ENCODE measurements around the gene TCEANC2. TPM values are rescaled to one million over a fixed set of nuclear protein-coding genes. Genes with fewer than 3 reads are reported as not detected.

Gene TCEANC2
- polyA plus RNA-seq, 1 of the 3 experiments (the other 2 are of a cell fraction): 4.7 TPM

DNA sequence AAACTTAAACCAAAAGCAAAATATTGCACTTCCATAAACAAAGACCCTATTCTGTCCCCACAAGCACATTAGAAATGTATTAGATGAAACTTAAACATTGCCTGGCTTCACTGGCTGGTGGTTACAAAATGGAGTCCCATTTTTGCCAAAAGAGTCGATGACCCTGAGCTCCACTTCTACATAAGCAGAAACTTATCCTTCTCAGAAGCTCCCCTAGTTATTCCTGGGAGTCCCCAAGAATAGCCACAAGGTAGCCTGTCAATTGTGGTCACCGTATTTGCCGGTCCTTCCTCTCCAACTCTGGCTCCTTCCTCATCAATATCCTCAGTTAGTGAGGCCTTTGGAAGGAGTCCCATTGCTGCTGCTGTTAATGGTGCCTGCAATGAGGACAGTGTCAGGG is 62.1 kb downstream of the TCEANC2 start:
- CTCF ChIA-PET: interaction anchor here (1.2 to 1.6 kb wide), 3 partner anchors 10 to 374 kb away, joined by 4 to 6 read pairs (median 6); no protein-coding TSS in a partner anchor
- POLR2A ChIA-PET: no interaction called here
- H2AFZ ChIP-seq (ENCODE audit: low read depth): no peak overlapping the region

More for the DNA sequence above, 62.1 kb downstream of the TCEANC2 start:
- no peak overlapping the region for H3K4me2 ChIP-seq
- no peaks in the 10 kb centered on the region for H4K20me1 ChIP-seq (ENCODE audit: insufficient read depth)
- H3K4me1 ChIP-seq (ENCODE audit: control insufficient read depth in 1 of 2, insufficient read depth in 2 of 2, low read depth in 1 of 2, low read length in 1 of 2): no peaks in the 10 kb centered on the region
- H3K36me3 ChIP-seq (replicated peaks in 1 of 2; ENCODE audit: control insufficient read depth in 1 of 2, insufficient read depth in 2 of 2, low read length in 1 of 2): no peaks in the 10 kb centered on the region
- DNase-seq: no peak
- WGBS (ENCODE audit: low lambda C conversion rate): 94% methylated on average over 2 of the region's 3 CpGs
- peaks cover 4% of the 10 kb centered on the region for H3F3A ChIP-seq (replicated peaks; ENCODE audit: insufficient read depth)
- H3K9ac ChIP-seq: no peak overlapping the region
- no peak for TF ChIP-seq JUND (IDR thresholded peaks at IDR 0.05)
- no peak for TF ChIP-seq NRF1 (IDR thresholded peaks at IDR 0.05; ENCODE audit: low read depth, low read length)
- TF ChIP-seq, protein P1, sequence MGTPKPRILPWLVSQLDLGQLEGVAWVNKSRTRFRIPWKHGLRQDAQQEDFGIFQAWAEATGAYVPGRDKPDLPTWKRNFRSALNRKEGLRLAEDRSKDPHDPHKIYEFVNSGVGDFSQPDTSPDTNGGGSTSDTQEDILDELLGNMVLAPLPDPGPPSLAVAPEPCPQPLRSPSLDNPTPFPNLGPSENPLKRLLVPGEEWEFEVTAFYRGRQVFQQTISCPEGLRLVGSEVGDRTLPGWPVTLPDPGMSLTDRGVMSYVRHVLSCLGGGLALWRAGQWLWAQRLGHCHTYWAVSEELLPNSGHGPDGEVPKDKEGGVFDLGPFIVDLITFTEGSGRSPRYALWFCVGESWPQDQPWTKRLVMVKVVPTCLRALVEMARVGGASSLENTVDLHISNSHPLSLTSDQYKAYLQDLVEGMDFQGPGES (IDR thresholded peaks at IDR 0.05; ENCODE audit: low read depth, low read length): no peak
- TF ChIP-seq GABPA (IDR thresholded peaks at IDR 0.05; ENCODE audit: low read depth): no peak
- no peak for TF ChIP-seq FOXM1 (IDR thresholded peaks at IDR 0.05; ENCODE audit: low read depth)
- no peak for TF ChIP-seq SIN3A (IDR thresholded peaks at IDR 0.05; ENCODE audit: borderline replicate concordance, low read depth, low read length)
- TF ChIP-seq NFIC (IDR thresholded peaks at IDR 0.05; ENCODE audit: borderline replicate concordance): no peak
- TF ChIP-seq RXRA (IDR thresholded peaks at IDR 0.05; ENCODE audit: borderline replicate concordance, low read depth): no peak
- TF ChIP-seq, protein P2, sequence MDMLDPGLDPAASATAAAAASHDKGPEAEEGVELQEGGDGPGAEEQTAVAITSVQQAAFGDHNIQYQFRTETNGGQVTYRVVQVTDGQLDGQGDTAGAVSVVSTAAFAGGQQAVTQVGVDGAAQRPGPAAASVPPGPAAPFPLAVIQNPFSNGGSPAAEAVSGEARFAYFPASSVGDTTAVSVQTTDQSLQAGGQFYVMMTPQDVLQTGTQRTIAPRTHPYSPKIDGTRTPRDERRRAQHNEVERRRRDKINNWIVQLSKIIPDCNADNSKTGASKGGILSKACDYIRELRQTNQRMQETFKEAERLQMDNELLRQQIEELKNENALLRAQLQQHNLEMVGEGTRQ (IDR thresholded peaks at IDR 0.05; ENCODE audit: borderline replicate concordance, low read depth, low read length): no peak
- TF ChIP-seq GATA2 (CRISPR knock-in tag; IDR thresholded peaks at IDR 0.05): no peak
- no peak for TF ChIP-seq EZH2phosphoT487 (IDR thresholded peaks at IDR 0.05; ENCODE audit: borderline replicate concordance, low read depth)
- TF ChIP-seq, protein P3, sequence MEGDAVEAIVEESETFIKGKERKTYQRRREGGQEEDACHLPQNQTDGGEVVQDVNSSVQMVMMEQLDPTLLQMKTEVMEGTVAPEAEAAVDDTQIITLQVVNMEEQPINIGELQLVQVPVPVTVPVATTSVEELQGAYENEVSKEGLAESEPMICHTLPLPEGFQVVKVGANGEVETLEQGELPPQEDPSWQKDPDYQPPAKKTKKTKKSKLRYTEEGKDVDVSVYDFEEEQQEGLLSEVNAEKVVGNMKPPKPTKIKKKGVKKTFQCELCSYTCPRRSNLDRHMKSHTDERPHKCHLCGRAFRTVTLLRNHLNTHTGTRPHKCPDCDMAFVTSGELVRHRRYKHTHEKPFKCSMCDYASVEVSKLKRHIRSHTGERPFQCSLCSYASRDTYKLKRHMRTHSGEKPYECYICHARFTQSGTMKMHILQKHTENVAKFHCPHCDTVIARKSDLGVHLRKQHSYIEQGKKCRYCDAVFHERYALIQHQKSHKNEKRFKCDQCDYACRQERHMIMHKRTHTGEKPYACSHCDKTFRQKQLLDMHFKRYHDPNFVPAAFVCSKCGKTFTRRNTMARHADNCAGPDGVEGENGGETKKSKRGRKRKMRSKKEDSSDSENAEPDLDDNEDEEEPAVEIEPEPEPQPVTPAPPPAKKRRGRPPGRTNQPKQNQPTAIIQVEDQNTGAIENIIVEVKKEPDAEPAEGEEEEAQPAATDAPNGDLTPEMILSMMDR (IDR thresholded peaks at IDR 0.05): no peak
- TF ChIP-seq, protein P4, sequence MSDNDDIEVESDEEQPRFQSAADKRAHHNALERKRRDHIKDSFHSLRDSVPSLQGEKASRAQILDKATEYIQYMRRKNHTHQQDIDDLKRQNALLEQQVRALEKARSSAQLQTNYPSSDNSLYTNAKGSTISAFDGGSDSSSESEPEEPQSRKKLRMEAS (IDR thresholded peaks at IDR 0.05; ENCODE audit: low read depth): no peak
- TF ChIP-seq MXI1 (IDR thresholded peaks at IDR 0.05; ENCODE audit: low read depth, low read length): no peak
- TF ChIP-seq, protein P5, sequence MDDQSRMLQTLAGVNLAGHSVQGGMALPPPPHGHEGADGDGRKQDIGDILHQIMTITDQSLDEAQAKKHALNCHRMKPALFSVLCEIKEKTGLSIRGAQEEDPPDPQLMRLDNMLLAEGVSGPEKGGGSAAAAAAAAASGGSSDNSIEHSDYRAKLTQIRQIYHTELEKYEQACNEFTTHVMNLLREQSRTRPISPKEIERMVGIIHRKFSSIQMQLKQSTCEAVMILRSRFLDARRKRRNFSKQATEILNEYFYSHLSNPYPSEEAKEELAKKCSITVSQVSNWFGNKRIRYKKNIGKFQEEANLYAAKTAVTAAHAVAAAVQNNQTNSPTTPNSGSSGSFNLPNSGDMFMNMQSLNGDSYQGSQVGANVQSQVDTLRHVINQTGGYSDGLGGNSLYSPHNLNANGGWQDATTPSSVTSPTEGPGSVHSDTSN (IDR thresholded peaks at IDR 0.05): no peak
- TF ChIP-seq RCOR1 (IDR thresholded peaks at IDR 0.05; ENCODE audit: low read length): no peak
- no peaks in the 10 kb centered on the region for H3K79me2 ChIP-seq (ENCODE audit: insufficient read depth)
- no peaks in the 10 kb centered on the region for H3K27me3 ChIP-seq (ENCODE audit: insufficient read depth)
- no peak overlapping the region for H3K4me3 ChIP-seq (ENCODE audit: low read depth in 2 of 2, low read length in 1 of 2)
- no peaks in the 10 kb centered on the region for H3K9me3 ChIP-seq
- no peaks in the 10 kb centered on the region for H3K9me2 ChIP-seq
- no peak overlapping the region for H3K27ac ChIP-seq (ENCODE audit: low read depth in 2 of 2, low read length in 1 of 2)

Measured in SK-N-SH (cell line).